GM21825 (cell line): ENCODE results near the gene ANKRD13B.
"Not testable (repeated sequence)": the region's sequence is repeated elsewhere in the genome, so short reads cannot be mapped to it uniquely, and the experiment has no call there.

Source experiments
- ATAC-seq: cut with Tn5 transposase; IDR thresholded peaks from one replicate; pipeline ENCODE4 v1.9.1; 2021; ENCODE audit warnings: mild to moderate bottlenecking, moderate library complexity; ENCODE audit not compliant: unreplicated experiment

The ANKRD13B gene

DNA sequence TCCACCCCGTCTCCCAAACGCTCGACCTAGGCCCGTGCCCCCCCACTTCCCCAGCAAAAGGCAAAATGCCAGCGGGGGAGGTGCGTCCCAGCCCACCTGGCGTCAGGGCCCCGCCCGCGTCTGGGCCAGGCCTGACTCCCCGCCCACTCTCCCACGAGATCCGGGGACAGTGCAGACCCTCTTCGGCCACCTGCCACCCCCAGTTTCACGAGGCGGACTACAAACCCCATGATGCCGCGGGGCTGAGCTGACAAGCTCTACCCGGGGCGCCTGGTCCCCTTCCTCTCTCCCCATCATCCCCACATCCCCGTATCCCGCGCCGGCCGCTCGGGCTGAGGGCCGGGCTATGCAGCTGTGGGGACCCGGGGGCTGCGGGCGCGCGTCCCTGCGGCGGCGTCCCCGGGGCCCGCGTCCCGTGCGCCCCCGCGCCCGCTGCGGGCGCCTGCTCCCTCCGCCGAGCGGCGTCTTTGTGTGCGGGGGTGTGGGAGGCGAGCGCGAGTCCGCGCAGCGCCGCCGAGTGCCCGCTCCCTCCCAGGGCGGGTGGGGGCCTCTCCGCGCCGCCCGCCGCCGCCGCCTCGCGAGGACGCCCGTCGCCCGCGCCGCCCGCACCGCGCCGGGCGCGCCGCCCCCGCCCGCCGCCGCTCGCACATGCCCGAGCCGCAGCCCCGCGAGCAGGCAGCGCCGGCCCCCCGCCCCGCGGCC is at the start of gene ANKRD13B:
ANKRD13B (plus strand) TSS at position 283 of the 702 bp plus-strand sequence. CDS start 490 bp downstream, outside the sequence.
- no peak for ATAC-seq

DNA sequence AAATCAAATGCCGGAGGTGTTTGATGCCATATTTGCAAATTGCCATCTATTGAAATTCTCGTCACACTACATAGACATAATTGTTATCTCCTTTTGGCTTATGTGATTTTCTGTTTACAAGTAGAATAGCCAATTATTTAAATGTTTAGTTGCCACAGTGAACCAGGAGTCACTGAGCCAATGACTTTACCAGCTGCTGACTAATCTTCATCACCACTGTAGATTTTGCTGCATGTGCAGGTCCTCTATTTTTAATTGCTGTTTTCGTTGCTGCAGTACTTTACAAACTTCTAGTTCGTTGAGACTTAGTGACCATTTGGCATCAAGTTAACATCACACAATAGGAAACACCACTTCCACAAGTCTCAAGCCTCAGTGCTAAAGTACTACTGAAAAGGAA is 48.9 kb upstream of the ANKRD13B start:
- no peak for ATAC-seq

GRCh38 chr17:29546085-29546484 is 46.8 kb upstream of the ANKRD13B start:
- ATAC-seq, result no peak

GRCh38 chr17:29546830-29547229 is 46.1 kb upstream of the ANKRD13B start:
- ATAC-seq, result no peak

- no peak for ATAC-seq
These were observed 43.6 kb upstream of the ANKRD13B start for GRCh38 chr17:29549177-29549923.

- ATAC-seq, result no peak
These were observed 37.1 kb upstream of the ANKRD13B start for GRCh38 chr17:29555840-29556239.

GRCh38 chr17:29557085-29557738 is 35.7 kb upstream of the ANKRD13B start:
- ATAC-seq, result no peak

- no peak for ATAC-seq
These were observed 35.2 kb upstream of the ANKRD13B start for GRCh38 chr17:29557739-29558116.

GRCh38 chr17:29558139-29558538 is 34.8 kb upstream of the ANKRD13B start:
- ATAC-seq, result not testable (repeated sequence)

- no peak for ATAC-seq
These were observed 33.3 kb upstream of the ANKRD13B start for GRCh38 chr17:29559640-29560039.

DNA sequence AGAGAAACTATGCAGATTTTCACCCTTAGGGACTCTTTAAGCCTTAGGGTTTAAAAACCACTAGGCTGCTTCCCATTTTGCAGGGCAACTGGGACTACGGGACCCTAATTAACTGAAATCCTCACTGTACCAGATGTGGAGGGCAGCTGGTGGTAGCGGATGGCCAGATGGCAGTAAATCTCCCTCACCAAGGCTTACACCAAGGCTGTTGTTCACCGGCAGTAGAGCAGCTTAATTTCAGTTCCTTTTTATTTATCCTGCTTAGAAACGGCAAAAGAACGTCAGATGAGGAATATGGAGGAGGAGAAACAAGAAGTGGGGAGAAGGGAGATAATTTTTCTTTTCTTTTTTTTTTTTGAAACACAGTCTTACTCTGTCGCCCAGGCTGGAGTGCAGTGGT is 32.6 kb upstream of the ANKRD13B start:
- ATAC-seq, result no peak

DNA sequence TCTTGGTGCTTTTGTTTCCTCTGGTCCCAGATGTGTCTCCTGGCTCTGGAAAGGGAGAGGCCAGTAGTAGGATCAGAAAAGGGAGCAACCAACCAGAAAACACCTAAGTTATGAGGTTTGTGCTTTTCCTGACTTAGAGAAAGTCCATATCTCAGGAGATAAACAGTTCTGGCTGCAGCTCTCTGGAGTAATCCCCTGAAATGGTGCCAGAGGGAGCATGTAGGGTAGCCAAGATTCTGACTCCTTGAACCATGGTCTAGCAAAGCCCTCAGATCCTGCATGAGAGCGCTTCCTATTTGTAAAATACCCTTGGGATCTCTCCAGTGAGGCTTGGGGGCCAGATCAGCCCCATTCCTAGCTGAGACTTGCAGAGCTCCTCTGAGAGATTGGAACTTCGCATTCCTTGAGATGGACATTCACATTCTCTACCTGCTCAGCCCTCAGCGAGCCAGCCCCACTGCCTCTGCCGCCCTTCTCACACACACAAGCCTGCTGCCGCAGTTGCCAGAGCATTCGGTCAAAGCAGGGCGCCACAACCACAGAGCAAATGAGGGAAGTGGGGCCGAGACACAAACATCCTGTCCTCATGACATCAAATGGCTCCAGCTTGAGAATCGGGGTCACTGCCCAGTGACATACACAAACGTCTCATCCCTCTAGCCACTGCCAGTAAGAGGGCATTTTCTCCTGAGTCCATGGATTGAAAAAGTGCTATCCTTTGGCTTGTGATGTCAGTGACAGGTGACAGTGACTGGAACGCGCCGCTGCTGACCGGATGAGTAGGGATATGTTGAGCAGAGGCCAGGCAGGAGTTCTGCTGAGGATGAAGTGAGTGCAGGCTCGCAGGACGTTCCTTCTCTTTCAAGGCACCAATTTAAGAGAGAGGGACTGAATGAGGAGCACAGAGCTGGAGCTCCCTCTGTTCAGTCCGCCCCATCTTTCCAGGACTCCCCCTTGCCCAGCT is 31.1 kb upstream of the ANKRD13B start:
- no peak for ATAC-seq

GRCh38 chr17:29562615-29563014 is 30.3 kb upstream of the ANKRD13B start:
- no peak for ATAC-seq

- no peak for ATAC-seq
These were observed 29.1 kb upstream of the ANKRD13B start for GRCh38 chr17:29563816-29564215.

DNA sequence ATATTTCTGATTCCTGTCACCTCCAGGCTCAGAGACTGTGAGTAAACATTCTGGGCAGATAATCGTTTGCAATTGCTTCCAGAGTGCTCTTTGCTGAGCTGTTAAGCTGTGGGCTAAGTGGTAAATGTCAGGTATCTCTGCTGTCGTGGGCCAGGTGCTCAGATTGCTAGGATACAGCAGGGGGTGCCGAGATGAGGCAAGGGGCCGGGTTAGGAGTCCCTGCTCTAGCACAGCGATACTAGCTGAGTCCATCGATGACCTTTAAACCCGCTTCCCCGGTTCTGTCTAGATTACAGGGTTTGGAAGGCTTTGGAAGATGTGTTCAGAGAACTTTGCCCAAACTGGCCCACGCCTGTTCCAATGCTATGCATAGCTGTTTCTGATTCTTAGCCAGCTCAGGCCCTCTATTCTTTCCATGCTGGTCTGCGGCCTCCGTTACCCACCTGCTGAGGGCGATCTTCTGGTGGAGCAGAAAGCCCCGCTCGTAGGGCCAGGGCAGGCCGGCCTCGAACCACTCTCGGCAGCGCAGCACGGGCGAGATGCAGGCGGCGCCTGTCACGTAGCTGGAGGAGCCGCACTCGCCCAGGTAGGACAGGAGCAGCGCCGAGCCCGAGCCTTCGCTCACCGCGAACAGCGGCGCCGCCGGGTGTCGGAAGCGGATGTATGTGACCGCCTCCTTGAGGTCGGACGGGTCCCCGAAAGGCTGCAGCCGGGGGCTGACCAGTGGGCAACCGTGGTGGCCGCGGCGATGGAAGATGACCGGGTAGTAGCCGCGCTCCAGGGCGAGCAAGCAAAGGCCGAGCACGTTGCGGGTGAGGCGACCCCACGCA is 27.1 kb upstream of the ANKRD13B start:
- ATAC-seq, result no peak

- ATAC-seq, result peak; percentile 21
These were observed 26.2 kb upstream of the ANKRD13B start, which contains the start of gene ABHD15 for GRCh38 chr17:29566473-29567303. ABHD15 (minus strand) TSS chr17:29567037; CDS start chr17:29566966, 71 bp downstream.

GRCh38 chr17:29567304-29567553 is 25.7 kb upstream of the ANKRD13B start:
- ATAC-seq, result peak; percentile 9

DNA sequence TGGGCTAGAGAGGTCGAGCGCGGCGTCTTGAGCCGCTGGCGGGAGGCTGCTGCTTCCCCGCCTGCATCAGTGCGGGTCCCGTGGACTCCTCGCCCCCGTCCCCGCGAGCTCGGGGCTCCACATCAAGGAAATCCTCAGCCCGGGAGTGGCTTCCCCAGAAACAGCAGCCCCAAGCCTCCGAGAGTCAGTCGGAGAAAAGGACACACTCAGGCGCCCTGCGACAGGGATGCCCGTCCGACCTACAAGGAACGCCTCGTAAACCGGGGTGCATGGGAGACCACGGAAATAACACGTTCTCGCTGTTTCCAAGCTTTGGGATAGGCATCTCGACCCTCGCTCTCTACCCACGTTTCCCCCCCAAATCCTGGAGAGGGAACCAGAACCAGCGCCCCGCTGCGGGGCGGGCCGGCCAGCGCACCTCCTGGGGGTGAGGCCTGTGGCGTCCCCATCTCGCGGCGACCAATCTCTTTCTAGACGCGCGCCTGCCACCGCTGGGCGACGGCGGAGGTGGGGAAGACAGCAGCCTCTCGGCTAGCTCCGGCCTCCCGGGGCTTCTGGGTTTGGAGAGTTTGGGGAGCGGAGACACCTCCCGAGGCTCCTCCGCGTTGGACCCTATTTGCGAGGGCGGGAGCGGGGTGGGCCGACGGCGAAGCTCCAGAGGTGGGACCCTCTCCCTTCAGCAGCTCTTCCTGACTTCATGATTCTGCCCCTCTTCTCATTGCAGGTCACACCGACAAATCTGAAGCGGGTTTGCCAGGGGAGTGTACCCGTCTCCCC is 25.2 kb upstream of the ANKRD13B start:
- peak; percentile 30 for ATAC-seq
